ENCODE measurements around the gene GSG1L. TPM values are rescaled to one million over a fixed set of nuclear protein-coding genes. Genes with fewer than 3 reads are reported as not detected.

GSG1L gene
- polyA plus RNA-seq, 1 donor (not counting 4 experiments of a cell fraction or from before 2014, with no cell fraction given): not detected

GRCh38 chr16:27965801-27966200 lies 97.7 kb downstream of the GSG1L start:
- no peak overlapping the region for H3K4me2 ChIP-seq (ENCODE audit: control insufficient read depth, extremely low read depth, insufficient read depth, low read depth, low read length)
- no peak overlapping the region for H3K9ac ChIP-seq (ENCODE audit: control insufficient read depth, extremely low read depth, insufficient read depth, low read length)
- no peak for TF ChIP-seq CTCF (optimal IDR thresholded peaks at IDR 0.05 in 1 of 3, IDR thresholded peaks at IDR 0.05 in 1 of 3, conservative IDR thresholded peaks at IDR 0.05 in 1 of 3; ENCODE audit: extremely low read depth in 1 of 3, insufficient read depth in 2 of 3, low read length in 3 of 3)
- no peak for TF ChIP-seq EZH2 (IDR thresholded peaks at IDR 0.05; ENCODE audit: low read length)
- dilution Hi-C loops (cut with MboI; ENCODE audit: extremely low pct_ligation_motif_present, low sequenced_read_pairs): no loop called here
- H3K27ac ChIP-seq (ENCODE audit: control insufficient read depth, insufficient read depth, low read length): no peak overlapping the region
- no peak overlapping the region for H3K4me3 ChIP-seq (ENCODE audit: control insufficient read depth in 2 of 3, extremely low read depth in 1 of 3, insufficient read depth in 2 of 3, low read depth in 1 of 3, low read length in 3 of 3)
- no peaks in the 10 kb centered on the region for H3K9me3 ChIP-seq (ENCODE audit: control insufficient read depth, low read depth, low read length)
- no peaks in the 10 kb centered on the region for H3K4me1 ChIP-seq (ENCODE audit: control insufficient read depth, extremely low read depth, insufficient read depth, low read length)
- H3K79me2 ChIP-seq (ENCODE audit: control insufficient read depth, insufficient read depth, low read length): no peaks in the 10 kb centered on the region
- no peaks in the 10 kb centered on the region for H3K9me1 ChIP-seq (ENCODE audit: control insufficient read depth, extremely low read depth, insufficient read depth, low read length)
- no peak for DNase-seq (ENCODE audit: low read depth, low spot score)
- FAIRE-seq: no peak
- H3K36me3 ChIP-seq (ENCODE audit: control insufficient read depth in 2 of 2, extremely low read depth in 1 of 2, insufficient read depth in 2 of 2, low read length in 2 of 2): no peaks in the 10 kb centered on the region
- no peak overlapping the region for H2AFZ ChIP-seq (ENCODE audit: control insufficient read depth, low read length)
- no peaks in the 10 kb centered on the region for H3K27me3 ChIP-seq (ENCODE audit: control insufficient read depth, extremely low read depth, insufficient read depth, low read length)
- no peaks in the 10 kb centered on the region for H4K20me1 ChIP-seq (ENCODE audit: control insufficient read depth, extremely low read depth, insufficient read depth, low read length)

DNA sequence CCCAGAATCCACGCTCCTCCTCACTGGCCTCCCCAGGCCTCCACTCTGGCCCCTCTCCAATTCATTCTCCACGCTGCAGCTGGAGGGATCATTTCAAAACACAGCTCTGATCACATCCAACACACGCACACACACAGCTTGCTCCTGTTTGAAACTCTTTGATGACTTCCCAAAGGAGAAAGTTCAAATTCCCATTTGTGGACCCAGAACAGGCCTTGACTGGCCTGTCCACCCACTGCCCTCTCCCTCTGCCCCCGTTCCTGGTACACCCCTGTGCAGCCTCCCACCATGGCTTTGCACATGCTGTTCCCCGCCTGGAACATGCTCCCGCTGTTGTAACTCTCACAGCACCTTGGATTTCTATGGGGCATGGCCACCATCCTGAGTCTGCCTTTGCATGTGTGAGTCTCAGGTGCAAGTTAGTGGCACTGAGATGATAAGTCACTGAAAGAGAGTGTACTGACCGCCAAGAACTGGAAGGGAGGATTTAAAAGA lies 100.0 kb downstream of the GSG1L start:
- dilution Hi-C loops (cut with MboI; ENCODE audit: extremely low pct_ligation_motif_present, low sequenced_read_pairs): no loop called here
- no peaks in the 10 kb centered on the region for H3K4me1 ChIP-seq (ENCODE audit: control insufficient read depth, extremely low read depth, insufficient read depth, low read length)
- no peak overlapping the region for H3K9ac ChIP-seq (ENCODE audit: control insufficient read depth, extremely low read depth, insufficient read depth, low read length)
- DNase-seq (ENCODE audit: low read depth, low spot score): no peak
- no peak for TF ChIP-seq CTCF (optimal IDR thresholded peaks at IDR 0.05 in 1 of 3, IDR thresholded peaks at IDR 0.05 in 1 of 3, conservative IDR thresholded peaks at IDR 0.05 in 1 of 3; ENCODE audit: extremely low read depth in 1 of 3, insufficient read depth in 2 of 3, low read length in 3 of 3)
- no peak for TF ChIP-seq EZH2 (IDR thresholded peaks at IDR 0.05; ENCODE audit: low read length)
- no peaks in the 10 kb centered on the region for H4K20me1 ChIP-seq (ENCODE audit: control insufficient read depth, extremely low read depth, insufficient read depth, low read length)
- no peak overlapping the region for H3K4me2 ChIP-seq (ENCODE audit: control insufficient read depth, extremely low read depth, insufficient read depth, low read depth, low read length)
- H3K9me3 ChIP-seq (ENCODE audit: control insufficient read depth, low read depth, low read length): no peaks in the 10 kb centered on the region
- H3K9me1 ChIP-seq (ENCODE audit: control insufficient read depth, extremely low read depth, insufficient read depth, low read length): no peaks in the 10 kb centered on the region
- H3K79me2 ChIP-seq (ENCODE audit: control insufficient read depth, insufficient read depth, low read length): no peaks in the 10 kb centered on the region
- H3K27me3 ChIP-seq (ENCODE audit: control insufficient read depth, extremely low read depth, insufficient read depth, low read length): no peaks in the 10 kb centered on the region
- FAIRE-seq: no peak
- no peak overlapping the region for H3K4me3 ChIP-seq (ENCODE audit: control insufficient read depth in 2 of 3, extremely low read depth in 1 of 3, insufficient read depth in 2 of 3, low read depth in 1 of 3, low read length in 3 of 3)
- no peak overlapping the region for H2AFZ ChIP-seq (ENCODE audit: control insufficient read depth, low read length)
- H3K36me3 ChIP-seq (ENCODE audit: control insufficient read depth in 2 of 2, extremely low read depth in 1 of 2, insufficient read depth in 2 of 2, low read length in 2 of 2): no peaks in the 10 kb centered on the region
- H3K27ac ChIP-seq (ENCODE audit: control insufficient read depth, insufficient read depth, low read length): no peak overlapping the region

All from keratinocyte (primary cell).